H1 (cell line): ENCODE data around the gene ARHGAP26. TPM values are rescaled to one million over a fixed set of nuclear protein-coding genes. Genes with fewer than 3 reads are reported as not detected.

ENCODE experiments used
- CTCF ChIA-PET: fragments of 300-600 bp; sonication (Branson Sonifier 250); formaldehyde crosslinking; loops from one replicate; lab custom pipeline; 2021; ENCODE audit not compliant: partially characterized antibody; lab: Charles Lee
- POLR2A ChIA-PET: fragments of 300-600 bp; sonication (Branson Sonifier 250); formaldehyde crosslinking; loops from one replicate; lab custom pipeline; 2021; ENCODE audit warnings: inconsistent platforms; ENCODE audit not compliant: partially characterized antibody; lab: Charles Lee
- DNase-seq, 2 experiments: peaks; one replicate each; pipeline versions ENCODE4 v3.0.0 to v3.0.0-alpha.2; 2010 to 2022; ENCODE audit warnings: low spot score in 2 of 2, low read depth in 1 of 2, mixed read lengths in 1 of 2
- FAIRE-seq: peaks from 2 replicates; lab custom pipeline; 2011; peaks lifted over from hg19 to GRCh38; lab: Jason Lieb, UNC
- H2AFZ ChIP-seq: 2 replicates; pipeline ENCODE4 v1.8.1; 2012; ENCODE audit warnings: low read length, inconsistent platforms
- H2AK5ac ChIP-seq: 2 replicates; pipeline ENCODE4 v1.6.1; 2013; ENCODE audit warnings: low read depth, low read length
- H2BK120ac ChIP-seq: replicated peaks from 2 replicates; pipeline ENCODE3; 2013; ENCODE audit warnings: low read depth, low read length, inconsistent platforms
- H2BK12ac ChIP-seq: 2 replicates; pipeline ENCODE4 v1.6.1; 2013; ENCODE audit warnings: low read depth, low read length
- H2BK15ac ChIP-seq: 2 replicates; pipeline ENCODE4 v1.6.1; 2013; ENCODE audit warnings: low read length
- H2BK20ac ChIP-seq: 2 replicates; pipeline ENCODE4 v1.6.1; 2013; ENCODE audit warnings: low read length
- H2BK5ac ChIP-seq: 2 replicates; pipeline ENCODE4 v1.6.1; 2013; ENCODE audit warnings: low read depth, low read length
- H3K14ac ChIP-seq: 2 replicates; pipeline ENCODE4 v1.6.1; 2013; ENCODE audit warnings: inconsistent platforms; ENCODE audit not compliant: insufficient read length
- H3K18ac ChIP-seq: 2 replicates; pipeline ENCODE4 v1.6.1; 2013; ENCODE audit warnings: low read length; ENCODE audit errors: extremely low read depth
- H3K23ac ChIP-seq: 2 replicates; pipeline ENCODE4 v1.6.1; 2013; ENCODE audit warnings: inconsistent platforms; ENCODE audit not compliant: insufficient read length
- H3K23me2 ChIP-seq: 2 replicates; pipeline ENCODE4 v1.6.1; 2013; ENCODE audit warnings: low read depth, low read length
- H3K27ac ChIP-seq: 2 replicates; pipeline ENCODE4 v1.6.1; 2011; ENCODE audit warnings: low read depth, low read length, inconsistent platforms
- H3K27me3 ChIP-seq, 4 experiments: replicated peaks in 1 of 4; 1 replicate in 1 of 4; 2 replicates in 3 of 4; pipeline versions ENCODE4 v1.6.1 to v1.8.1; 2011 to 2013; ENCODE audit warnings: low read length in 3 of 4, mild to moderate bottlenecking in 3 of 4, inconsistent platforms in 2 of 4, mixed read lengths in 2 of 4, moderate library complexity in 1 of 4; ENCODE audit not compliant: control insufficient read depth in 3 of 4, insufficient read depth in 3 of 4; ENCODE audit errors: extremely low read depth in 1 of 4
- H3K36me3 ChIP-seq, 4 experiments: 2 replicates each; pipeline versions ENCODE4 v1.6.1 to v1.8.1; 2011 to 2013; ENCODE audit warnings: mild to moderate bottlenecking in 4 of 4, low read length in 3 of 4, moderate library complexity in 2 of 4, control low read depth in 1 of 4, inconsistent platforms in 1 of 4; ENCODE audit not compliant: insufficient read depth in 4 of 4, control insufficient read depth in 2 of 4
- H3K4ac ChIP-seq: replicated peaks from 2 replicates; pipeline ENCODE3; 2013; ENCODE audit warnings: low read length, low read depth, mixed read lengths, inconsistent platforms; ENCODE audit not compliant: insufficient read length
- H3K4me1 ChIP-seq, 4 experiments: replicated peaks in 1 of 4; 1 replicate in 1 of 4; 2 replicates in 3 of 4; pipeline versions ENCODE4 v1.6.1 to v1.8.1; 2011 to 2013; ENCODE audit warnings: low read length in 3 of 4, inconsistent platforms in 2 of 4, mixed read lengths in 1 of 4; ENCODE audit not compliant: insufficient read depth in 4 of 4, control insufficient read depth in 3 of 4
- H3K4me2 ChIP-seq, 2 experiments: 2 replicates each; pipeline versions ENCODE4 v1.6.1 to v1.8.1; 2011 to 2013; ENCODE audit warnings: low read depth in 2 of 2, low read length in 2 of 2, control low read depth in 1 of 2, inconsistent platforms in 1 of 2, mild to moderate bottlenecking in 1 of 2; ENCODE audit not compliant: insufficient read depth in 1 of 2
- H3K4me3 ChIP-seq, 4 experiments: fragments of 200-600, 300-600 bp in 1 of 4; sonication (generic), shearing (Covaris generic), sonication (Bioruptor Twin) in 1 of 4; 2 replicates each; pipeline versions ENCODE4 v1.5.1 to v1.8.1; 2011 to 2016; ENCODE audit warnings: low read length in 4 of 4, low read depth in 3 of 4, control low read depth in 2 of 4, inconsistent platforms in 2 of 4, mild to moderate bottlenecking in 2 of 4, mixed read lengths in 1 of 4, moderate library complexity in 1 of 4; ENCODE audit not compliant: insufficient read depth in 2 of 4; ENCODE audit errors: extremely low read depth in 1 of 4
- H3K56ac ChIP-seq: replicated peaks from 2 replicates; pipeline ENCODE3; 2013; ENCODE audit warnings: low read depth, mild to moderate bottlenecking, mixed read lengths, low read length, inconsistent platforms; ENCODE audit not compliant: insufficient read length
- H3K79me1 ChIP-seq: 2 replicates; pipeline ENCODE4 v1.6.1; 2013; ENCODE audit warnings: low read depth, low read length, control low read depth
- H3K79me2 ChIP-seq, 2 experiments: 2 replicates each; pipeline versions ENCODE4 v1.6.1 to v1.8.1; 2012 to 2013; ENCODE audit warnings: low read length in 2 of 2, mild to moderate bottlenecking in 2 of 2, inconsistent platforms in 1 of 2; ENCODE audit not compliant: insufficient read depth in 2 of 2, control insufficient read depth in 1 of 2
- H3K9ac ChIP-seq, 4 experiments: replicated peaks in 1 of 4; 1 replicate in 1 of 4; 2 replicates in 3 of 4; pipeline versions ENCODE4 v1.6.1 to v1.8.1; 2011 to 2013; ENCODE audit warnings: low read depth in 3 of 4, low read length in 3 of 4, control low read depth in 2 of 4, mild to moderate bottlenecking in 2 of 4, moderate library complexity in 2 of 4, inconsistent platforms in 1 of 4; ENCODE audit errors: extremely low read depth in 1 of 4
- H3K9me3 ChIP-seq, 2 experiments: 2 replicates each; pipeline versions ENCODE4 v1.6.1 to v1.8.1; 2012 to 2013; ENCODE audit warnings: mild to moderate bottlenecking in 2 of 2, moderate library complexity in 2 of 2, control low read depth in 1 of 2, inconsistent platforms in 1 of 2, low read depth in 1 of 2, low read length in 1 of 2, mixed read lengths in 1 of 2; ENCODE audit not compliant: insufficient read depth in 2 of 2
- H4K20me1 ChIP-seq, 2 experiments: replicated peaks in 1 of 2; 2 replicates each; pipeline versions ENCODE3 to v1.8.1; 2011 to 2013; ENCODE audit warnings: inconsistent platforms in 2 of 2, low read length in 2 of 2, mild to moderate bottlenecking in 1 of 2; ENCODE audit not compliant: insufficient read depth in 2 of 2, control insufficient read depth in 1 of 2
- H4K5ac ChIP-seq: 2 replicates; pipeline ENCODE4 v1.6.1; 2013; ENCODE audit warnings: low read length, low read depth, mixed read lengths, inconsistent platforms; ENCODE audit not compliant: insufficient read length
- H4K8ac ChIP-seq: 2 replicates; pipeline ENCODE4 v1.8.0; 2013; ENCODE audit warnings: mild to moderate bottlenecking, moderate library complexity, low read length, inconsistent platforms; ENCODE audit not compliant: insufficient read depth; ENCODE audit errors: extremely low read depth
- H4K91ac ChIP-seq: replicated peaks from 2 replicates; pipeline ENCODE3; 2013; ENCODE audit warnings: low read length, mixed read lengths, inconsistent platforms; ENCODE audit not compliant: insufficient read length
- CTBP2 ChIP-seq: IDR thresholded peaks from 2 replicates; pipeline ENCODE4 v1.7.0; 2011; ENCODE audit warnings: borderline replicate concordance, mild to moderate bottlenecking, moderate library complexity, mixed read lengths, low read length; ENCODE audit not compliant: insufficient read depth, insufficient read length
- EZH2 ChIP-seq: fragments of 200-600 bp; sonication (generic); IDR thresholded peaks from 2 replicates; pipeline ENCODE4 v1.7.1; 2012; ENCODE audit warnings: low read depth, mild to moderate bottlenecking, moderate library complexity, low read length, inconsistent platforms; ENCODE audit not compliant: severe bottlenecking
- SAP30 ChIP-seq: fragments of 300-600 bp; sonication (generic); IDR thresholded peaks from 2 replicates; pipeline ENCODE4 v1.7.1; 2012; ENCODE audit warnings: low read length, moderate library complexity, mild to moderate bottlenecking, inconsistent platforms; ENCODE audit not compliant: insufficient read depth, insufficient replicate concordance
- WGBS, 2 experiments: shearing (Covaris generic) in 1 of 2; methylation state at CpG; one replicate each; pipeline versions ENCODE4 v1.1.6 to v1.1.7; 2013 to 2015; ENCODE audit warnings: low lambda C conversion rate in 2 of 2, mixed read lengths in 2 of 2, inconsistent platforms in 1 of 2, low coverage in 1 of 2, missing lambda C conversion rate in 1 of 2; ENCODE audit not compliant: insufficient replicate concordance in 2 of 2, insufficient coverage in 1 of 2, insufficient read length in 1 of 2; ENCODE audit errors: extremely low coverage in 1 of 2, missing lambda C conversion rate in 1 of 2; 5-methylcytosine and 5-hydroxymethylcytosine counted together
- polyA plus RNA-seq, 7 experiments: library from polyadenylated mRNA; depleted of rRNA in 3 of 7; stranded (reverse) in 5 of 7; unstranded in 2 of 7; fragments of >200 nt in 5 of 7; fragments of 200-250 nt in 2 of 7; gene quantifications; 1 replicate in 5 of 7; 2 replicates in 1 of 7; 4 replicates in 1 of 7; pipeline versions ENCODE4 v1.2.1 to v1.2.3, GENCODE V29; 2011 to 2013; ENCODE audit warnings: missing spikeins in 2 of 7, mixed read lengths in 2 of 7
- total RNA-seq: library from RNA; stranded (reverse); fragmentation: NEBNext Ultra II Directional; extraction: Animal tissue kit (Norgen Biotek cat#: 25700); gene quantifications from 2 replicates; pipeline ENCODE4 v1.2.1, GENCODE V29; 2021

Gene ARHGAP26
- total and polyA plus RNA-seq, 2 of the 8 experiments (the other 6 are each of a cell fraction or from before 2014, with no cell fraction given) = 7.1 to 24.8 TPM

DNA sequence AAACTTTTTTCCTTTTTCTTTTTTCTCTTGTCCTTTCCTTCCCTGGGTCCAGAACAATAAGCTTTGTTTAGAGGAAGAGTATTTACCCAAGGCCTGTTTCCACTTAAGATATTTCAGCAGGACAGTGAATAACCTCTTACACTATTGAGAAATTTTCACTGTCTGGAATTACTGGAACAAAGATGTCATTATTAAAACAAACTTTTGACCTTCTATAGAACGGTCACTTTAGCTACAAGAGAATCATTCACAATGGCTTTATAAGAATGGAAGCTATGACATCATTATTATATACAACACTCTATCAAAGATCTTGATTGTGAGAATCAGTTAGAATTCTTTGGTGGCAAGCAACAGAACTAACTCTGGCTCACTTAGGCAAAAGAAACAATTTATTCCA is 22.0 kb upstream of the ARHGAP26 start:
- Histone ChIP-seq H2BK15ac (no peak overlapping the region), H3K27ac (no peak overlapping the region), H3K18ac (no peak overlapping the region), H3K23ac (no peak overlapping the region), H3K4me2 (no peak overlapping the region), H2BK20ac (no peak overlapping the region), H3K27me3 (no peaks in the 10 kb centered on the region), H3K23me2 (no peaks in the 10 kb centered on the region), H4K5ac (no peak overlapping the region), H4K91ac (no peak overlapping the region), H3K79me1 (no peaks in the 10 kb centered on the region), H2BK5ac (no peak overlapping the region), H2AFZ (no peak overlapping the region), H3K4me1 (peaks cover 0 to 5% (median 1%) of the 10 kb centered on the region in 4 experiments; a peak in 2 of 7 replicates), H2BK12ac (no peak overlapping the region), H3K4ac (no peak overlapping the region), H3K9ac (no peak overlapping the region), H3K79me2 (no peaks in the 10 kb centered on the region), H2AK5ac (no peak overlapping the region), H2BK120ac (no peak overlapping the region), H3K4me3 (no peak overlapping the region), H3K9me3 (no peaks in the 10 kb centered on the region), H3K56ac (no peak overlapping the region), H3K14ac (no peak overlapping the region), H4K20me1 (no peaks in the 10 kb centered on the region), H3K36me3 (no peaks in the 10 kb centered on the region), H4K8ac (no peak overlapping the region)
- no peak for FAIRE-seq
- WGBS, 2 experiments = 92% methylated on average over 1 of the region's 1 CpG; no CpG with 5 or more reads in 1 of the 2 experiments
- CTCF ChIA-PET = interaction anchor here (0.6 to 30.9 kb wide), 44 partner anchors 10 to 190 kb away, joined by 3 to 632 read pairs (median 6); partner anchors contain the start of gene ARHGAP26
- POLR2A ChIA-PET = interaction anchor here (0.9 to 1.4 kb wide), 2 partner anchors 8 to 120 kb away, joined by 3 read pairs; no protein-coding TSS in a partner anchor
- DNase-seq = no peak
- no peak for TF ChIP-seq EZH2
- no peak for TF ChIP-seq SAP30
- no peak for TF ChIP-seq CTBP2
